CD4-positive, alpha-beta T cell treated with Interleukin-15 for 1 hour (primary cell): ENCODE results near the gene RBMS2.

Experiments
- DNase-seq: peaks from one replicate; pipeline ENCODE4 v3.0.0-alpha.2; 2020

The RBMS2 gene

GRCh38 chr12:56589783-56590182, 68.2 kb downstream of the RBMS2 start:
- DNase-seq: no peak

- no peak for DNase-seq
Observed at GRCh38 chr12:56590237-56590830, 68.7 kb downstream of the RBMS2 start.

- no peak for DNase-seq
Observed at GRCh38 chr12:56591126-56591525, 69.5 kb downstream of the RBMS2 start.

GRCh38 chr12:56591961-56592360, 70.3 kb downstream of the RBMS2 start:
- DNase-seq: no peak

- DNase-seq: peak; percentile 64
Observed at GRCh38 chr12:56593909-56594621, 72.4 kb downstream of the RBMS2 start.

- DNase-seq: no peak
Observed at GRCh38 chr12:56596815-56597214, 75.2 kb downstream of the RBMS2 start.

GRCh38 chr12:56599041-56599440, 77.4 kb downstream of the RBMS2 start:
- no peak for DNase-seq

GRCh38 chr12:56599797-56600196, 78.2 kb downstream of the RBMS2 start:
- DNase-seq: no peak

GRCh38 chr12:56600753-56601152, 79.1 kb downstream of the RBMS2 start:
- DNase-seq: no peak

GRCh38 chr12:56601503-56601902, 79.9 kb downstream of the RBMS2 start:
- DNase-seq: peak; percentile 35

GRCh38 chr12:56602239-56602638, 80.6 kb downstream of the RBMS2 start:
- no peak for DNase-seq

GRCh38 chr12:56604355-56604754, 82.7 kb downstream of the RBMS2 start:
- DNase-seq: no peak

- DNase-seq: no peak
Observed at GRCh38 chr12:56614627-56615026, 93.0 kb downstream of the RBMS2 start.

GRCh38 chr12:56616244-56616643, 94.6 kb downstream of the RBMS2 start:
- DNase-seq: no peak

GRCh38 chr12:56616925-56617324, 95.3 kb downstream of the RBMS2 start:
- DNase-seq: no peak

- DNase-seq: no peak
Observed at GRCh38 chr12:56622535-56622934, 100.9 kb downstream of the RBMS2 start.

- DNase-seq: no peak
Observed at GRCh38 chr12:56626701-56627100, 105.1 kb downstream of the RBMS2 start.

- DNase-seq: peak; percentile 75
Observed at GRCh38 chr12:56628671-56629458, 107.2 kb downstream of the RBMS2 start.

- peak; percentile 59 for DNase-seq
Observed at GRCh38 chr12:56629459-56630179, 108.0 kb downstream of the RBMS2 start.

- peak; percentile 84 for DNase-seq
Observed at GRCh38 chr12:56630180-56630632, 108.6 kb downstream of the RBMS2 start, which contains the start of gene BAZ2A. Gene BAZ2A (minus strand): TSS chr12:56630326. CDS start chr12:56617530, 12,796 bp downstream.

GRCh38 chr12:56631790-56632700, 110.4 kb downstream of the RBMS2 start:
- peak; percentile 64 for DNase-seq
